GM18505 (cell line): ENCODE results near the gene MRPS33.

Experiments
- ATAC-seq: cut with Tn5 transposase; IDR thresholded peaks from one replicate; pipeline ENCODE4 v1.9.1; 2021; ENCODE audit not compliant: unreplicated experiment
- POLR2A ChIP-seq: IDR thresholded peaks from 4 replicates; pipeline ENCODE4 v1.6.1; 2011; ENCODE audit warnings: borderline replicate concordance; ENCODE audit not compliant: insufficient read depth, insufficient read length; ENCODE audit errors: extremely low read depth

The MRPS33 gene

GRCh38 chr7:141027043-141027442 is 12.3 kb upstream of the MRPS33 start:
- no peak for ATAC-seq
- no peak for TF ChIP-seq POLR2A

GRCh38 chr7:141024668-141025067 is 9.9 kb upstream of the MRPS33 start:
- TF ChIP-seq POLR2A = no peak
- ATAC-seq = no peak

GRCh38 chr7:141023295-141023694 is 8.5 kb upstream of the MRPS33 start:
- no peak for TF ChIP-seq POLR2A
- no peak for ATAC-seq

GRCh38 chr7:141017555-141017954 is 2.8 kb upstream of the MRPS33 start:
- no peak for TF ChIP-seq POLR2A
- ATAC-seq = no peak

GRCh38 chr7:141016349-141016748 is 1.6 kb upstream of the MRPS33 start:
- no peak for TF ChIP-seq POLR2A
- no peak for ATAC-seq

- TF ChIP-seq POLR2A = no peak
Observed at GRCh38 chr7:141014125-141014523, 628 bp downstream of the MRPS33 start.

GRCh38 chr7:141013345-141013715 is 1.4 kb downstream of the MRPS33 start:
- TF ChIP-seq POLR2A = no peak
- no peak for ATAC-seq

More at GRCh38 chr7:141014125-141014523, 628 bp downstream of the MRPS33 start:
- peak; percentile 0 for ATAC-seq

- no peak for ATAC-seq
- TF ChIP-seq POLR2A = no peak
Observed at GRCh38 chr7:141012696-141013344, 1.9 kb downstream of the MRPS33 start.

GRCh38 chr7:141012044-141012685 is 2.6 kb downstream of the MRPS33 start:
- ATAC-seq = peak; percentile 35
- TF ChIP-seq POLR2A = no peak

GRCh38 chr7:141011443-141011842 is 3.3 kb downstream of the MRPS33 start:
- no peak for ATAC-seq
- TF ChIP-seq POLR2A = no peak

- no peak for TF ChIP-seq POLR2A
- no peak for ATAC-seq
Observed at GRCh38 chr7:141003172-141004065, 11.3 kb downstream of the MRPS33 start.

GRCh38 chr7:141001546-141001945 is 13.2 kb downstream of the MRPS33 start:
- TF ChIP-seq POLR2A = no peak
- no peak for ATAC-seq

GRCh38 chr7:141001122-141001521 is 13.6 kb downstream of the MRPS33 start:
- no peak for TF ChIP-seq POLR2A
- no peak for ATAC-seq
